Measurements from ENCODE around the gene TEN1. TPM values are rescaled to one million over a fixed set of nuclear protein-coding genes. Genes with fewer than 3 reads are reported as not detected.
"Not testable (repeated sequence)": the region's sequence is repeated elsewhere in the genome, so short reads cannot be mapped to it uniquely, and the experiment has no call there.

The TEN1 gene
- total and polyA plus RNA-seq, 5 donors, result 8.5 to 22.5 (median 10.9) TPM

DNA sequence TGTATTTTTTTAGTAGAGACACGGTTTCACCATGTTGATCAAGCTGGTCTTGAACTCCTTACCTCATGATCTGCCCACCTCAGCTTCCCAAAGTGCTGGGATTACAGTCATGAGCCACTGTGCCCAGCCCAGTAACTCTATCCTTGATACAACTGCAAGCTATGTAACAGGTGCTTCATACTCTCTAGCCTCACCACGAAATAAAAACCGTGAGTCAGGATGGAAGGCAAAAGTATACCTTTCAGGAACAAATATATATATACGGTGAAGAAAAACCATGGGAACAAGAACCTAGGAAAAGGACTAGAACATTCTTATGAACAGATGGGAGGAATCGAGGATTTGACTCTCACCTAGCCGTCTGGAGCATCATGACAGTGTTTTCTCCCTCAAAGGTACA is 28.6 kb upstream of the TEN1 start:
- Histone ChIP-seq H3K4me3 (ENCODE audit: low read length) (no peak overlapping the region), H3K4me1 (ENCODE audit: control insufficient read depth, insufficient read depth, low read length) (no peaks in the 10 kb centered on the region), H3K9me3 (ENCODE audit: control insufficient read depth, low read length) (no peaks in the 10 kb centered on the region), H3K27me3 (ENCODE audit: control insufficient read depth, insufficient read depth) (no peaks in the 10 kb centered on the region), H3K27ac (ENCODE audit: low read length) (no peak overlapping the region)
- no peak for DNase-seq
- WGBS, result 94% methylated on average over 6 of the region's 6 CpGs
- intact Hi-C loops (cut with DNase I), result no loop called here
- ATAC-seq, result no peak

GRCh38 chr17:75950855-75951554 is 28.0 kb upstream of the TEN1 start:
- intact Hi-C loops (cut with DNase I), result no loop called here
- 86% methylated on average over 8 of the region's 8 CpGs for WGBS

GRCh38 chr17:75959051-75959838 is 19.8 kb upstream of the TEN1 start:
- no peaks in the 10 kb centered on the region for H3K27me3 ChIP-seq (ENCODE audit: control insufficient read depth, insufficient read depth)
- no peaks in the 10 kb centered on the region for H3K9me3 ChIP-seq (ENCODE audit: control insufficient read depth, low read length)
- H3K4me1 ChIP-seq (ENCODE audit: control insufficient read depth, insufficient read depth, low read length), result peaks cover 1% of the 10 kb centered on the region
- peak overlapping the region; percentile 58 for H3K27ac ChIP-seq (ENCODE audit: low read length)
- ATAC-seq, result peak in 1 of 2 donors; percentile 45
- 45% methylated on average over 8 of the region's 8 CpGs for WGBS
- no peak overlapping the region for H3K4me3 ChIP-seq (ENCODE audit: low read length)
- DNase-seq, result no peak
- intact Hi-C loops (cut with DNase I), result no loop called here

More at GRCh38 chr17:75950855-75951554, 28.0 kb upstream of the TEN1 start:
- Histone ChIP-seq H3K4me1 (ENCODE audit: control insufficient read depth, insufficient read depth, low read length) (no peaks in the 10 kb centered on the region), H3K27me3 (ENCODE audit: control insufficient read depth, insufficient read depth) (no peaks in the 10 kb centered on the region), H3K9me3 (ENCODE audit: control insufficient read depth, low read length) (no peaks in the 10 kb centered on the region), H3K4me3 (ENCODE audit: low read length) (no peak overlapping the region), H3K27ac (ENCODE audit: low read length) (no peak overlapping the region)
- no peak for DNase-seq
- no peak for ATAC-seq

GRCh38 chr17:75959839-75960511 is 19.1 kb upstream of the TEN1 start:
- 96% methylated on average over 11 of the region's 11 CpGs for WGBS

DNA sequence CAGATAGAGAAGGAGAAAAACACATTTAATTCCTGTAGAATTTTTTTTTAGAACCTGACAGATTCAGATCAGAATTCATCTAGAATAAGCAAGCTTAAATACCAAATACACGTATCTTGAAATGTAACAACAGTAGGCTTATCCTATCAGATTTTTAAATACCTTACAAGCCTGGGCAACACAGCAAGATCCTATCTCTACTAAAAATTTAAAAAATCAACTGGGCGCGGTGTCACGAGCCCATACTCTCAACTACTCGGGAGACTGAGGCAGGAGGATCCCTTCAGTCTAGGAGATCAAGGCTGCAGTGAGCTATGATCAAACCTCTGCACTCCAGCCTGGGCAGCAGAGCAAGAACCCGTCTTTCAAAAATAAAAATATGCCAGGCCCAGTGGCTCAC is 13.6 kb upstream of the TEN1 start:
- Histone ChIP-seq H3K27me3 (ENCODE audit: control insufficient read depth, insufficient read depth) (no peaks in the 10 kb centered on the region), H3K27ac (ENCODE audit: low read length) (no peak overlapping the region), H3K4me1 (ENCODE audit: control insufficient read depth, insufficient read depth, low read length) (peaks cover 3% of the 10 kb centered on the region), H3K9me3 (ENCODE audit: control insufficient read depth, low read length) (no peaks in the 10 kb centered on the region), H3K4me3 (ENCODE audit: low read length) (no peak overlapping the region)
- 96% methylated on average over 6 of the region's 6 CpGs for WGBS
- no peak for DNase-seq
- intact Hi-C loops (cut with DNase I), result no loop called here
- no peak for ATAC-seq

More at GRCh38 chr17:75959839-75960511, 19.1 kb upstream of the TEN1 start:
- Histone ChIP-seq H3K4me1 (ENCODE audit: control insufficient read depth, insufficient read depth, low read length) (peaks cover 1% of the 10 kb centered on the region), H3K9me3 (ENCODE audit: control insufficient read depth, low read length) (no peaks in the 10 kb centered on the region), H3K27ac (ENCODE audit: low read length) (no peak overlapping the region), H3K27me3 (ENCODE audit: control insufficient read depth, insufficient read depth) (no peaks in the 10 kb centered on the region), H3K4me3 (ENCODE audit: low read length) (no peak overlapping the region)
- ATAC-seq (no peak), DNase-seq (no peak)
- intact Hi-C loops (cut with DNase I), result no loop called here

GRCh38 chr17:75969044-75969443 is 10.0 kb upstream of the TEN1 start:
- DNase-seq; H3K27ac ChIP-seq (ENCODE audit: low read length); H3K4me3 ChIP-seq (ENCODE audit: low read length); intact Hi-C loops (cut with DNase I); ATAC-seq; H3K27me3 ChIP-seq (ENCODE audit: control insufficient read depth, insufficient read depth); H3K9me3 ChIP-seq (ENCODE audit: control insufficient read depth, low read length); H3K4me1 ChIP-seq (ENCODE audit: control insufficient read depth, insufficient read depth, low read length): not testable (repeated sequence)
- WGBS, result 87% methylated on average over 10 of the region's 10 CpGs

DNA sequence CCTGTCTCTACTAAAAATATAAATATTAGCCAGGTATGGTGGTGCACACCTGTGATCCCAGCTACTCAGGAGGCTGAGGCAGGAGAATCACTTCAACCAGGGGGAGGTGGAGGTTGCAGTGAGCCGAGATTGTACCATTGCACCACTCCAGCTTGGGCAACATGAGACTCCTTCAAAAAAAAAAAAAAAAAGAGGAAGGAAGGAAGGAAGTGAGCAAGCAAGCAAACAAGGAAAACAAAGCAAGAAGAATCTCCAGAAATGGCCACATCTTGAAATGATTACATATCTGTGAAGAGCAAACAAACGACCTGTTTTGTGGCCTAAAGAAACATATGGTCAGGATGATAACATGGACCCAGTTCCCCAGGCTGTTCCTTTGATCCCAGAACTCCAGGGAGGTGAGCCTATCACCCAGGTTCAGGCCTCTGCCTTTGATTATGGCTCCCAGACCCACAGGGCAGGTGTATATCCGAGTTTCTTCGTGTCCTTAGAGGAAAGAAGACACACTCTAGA is 9.0 kb upstream of the TEN1 start:
- ATAC-seq (peak; percentile 22 to 81), DNase-seq (no peak)
- Histone ChIP-seq H3K4me3 (ENCODE audit: low read length) (no peak overlapping the region), H3K9me3 (ENCODE audit: control insufficient read depth, low read length) (no peaks in the 10 kb centered on the region), H3K27me3 (ENCODE audit: control insufficient read depth, insufficient read depth) (no peaks in the 10 kb centered on the region), H3K27ac (ENCODE audit: low read length) (no peak overlapping the region), H3K4me1 (ENCODE audit: control insufficient read depth, insufficient read depth, low read length) (peaks cover 4% of the 10 kb centered on the region)
- WGBS, result 53% methylated on average over 4 of the region's 4 CpGs
- intact Hi-C loops (cut with DNase I), result no loop called here

- Histone ChIP-seq H3K27ac (ENCODE audit: low read length) (no peak overlapping the region), H3K27me3 (ENCODE audit: control insufficient read depth, insufficient read depth) (no peaks in the 10 kb centered on the region), H3K4me3 (ENCODE audit: low read length) (no peak overlapping the region), H3K4me1 (ENCODE audit: control insufficient read depth, insufficient read depth, low read length) (peaks cover 4% of the 10 kb centered on the region), H3K9me3 (ENCODE audit: control insufficient read depth, low read length) (no peaks in the 10 kb centered on the region)
- ATAC-seq (no peak), DNase-seq (no peak)
- 86% methylated on average over 7 of the region's 7 CpGs for WGBS
- intact Hi-C loops (cut with DNase I), result no loop called here
Observed at GRCh38 chr17:75970626-75971025, 8.4 kb upstream of the TEN1 start.

GRCh38 chr17:75975187-75975586 is 3.9 kb upstream of the TEN1 start:
- H3K4me3 ChIP-seq (ENCODE audit: low read length); H3K27me3 ChIP-seq (ENCODE audit: control insufficient read depth, insufficient read depth); H3K27ac ChIP-seq (ENCODE audit: low read length); intact Hi-C loops (cut with DNase I); H3K4me1 ChIP-seq (ENCODE audit: control insufficient read depth, insufficient read depth, low read length); DNase-seq; H3K9me3 ChIP-seq (ENCODE audit: control insufficient read depth, low read length); ATAC-seq: not testable (repeated sequence)
- 95% methylated on average over 6 of the region's 6 CpGs for WGBS

- WGBS, result 81% methylated on average over 5 of the region's 5 CpGs
- peaks cover 1% of the 10 kb centered on the region for H3K4me1 ChIP-seq (ENCODE audit: control insufficient read depth, insufficient read depth, low read length)
- intact Hi-C loops (cut with DNase I), result no loop called here
- ATAC-seq (no peak), DNase-seq (no peak)
- no peaks in the 10 kb centered on the region for H3K27me3 ChIP-seq (ENCODE audit: control insufficient read depth, insufficient read depth)
- H3K9me3 ChIP-seq (ENCODE audit: control insufficient read depth, low read length), result no peaks in the 10 kb centered on the region
- no peak overlapping the region for H3K27ac ChIP-seq (ENCODE audit: low read length)
- H3K4me3 ChIP-seq (ENCODE audit: low read length), result peak overlapping the region; percentile 24
Observed at GRCh38 chr17:75975757-75976174, 3.3 kb upstream of the TEN1 start.
